Measurements from ENCODE around the gene KSR1.
"Not testable (repeated sequence)": the region's sequence is repeated elsewhere in the genome, so short reads cannot be mapped to it uniquely, and the experiment has no call there.

The KSR1 gene

GRCh38 chr17:27454089-27454488 is 2.2 kb upstream of the KSR1 start:
- no peak for DNase-seq (ENCODE audit: low read depth)

GRCh38 chr17:27455236-27455913 is 873 bp upstream of the KSR1 start:
- no peak for DNase-seq (ENCODE audit: low read depth)

DNA sequence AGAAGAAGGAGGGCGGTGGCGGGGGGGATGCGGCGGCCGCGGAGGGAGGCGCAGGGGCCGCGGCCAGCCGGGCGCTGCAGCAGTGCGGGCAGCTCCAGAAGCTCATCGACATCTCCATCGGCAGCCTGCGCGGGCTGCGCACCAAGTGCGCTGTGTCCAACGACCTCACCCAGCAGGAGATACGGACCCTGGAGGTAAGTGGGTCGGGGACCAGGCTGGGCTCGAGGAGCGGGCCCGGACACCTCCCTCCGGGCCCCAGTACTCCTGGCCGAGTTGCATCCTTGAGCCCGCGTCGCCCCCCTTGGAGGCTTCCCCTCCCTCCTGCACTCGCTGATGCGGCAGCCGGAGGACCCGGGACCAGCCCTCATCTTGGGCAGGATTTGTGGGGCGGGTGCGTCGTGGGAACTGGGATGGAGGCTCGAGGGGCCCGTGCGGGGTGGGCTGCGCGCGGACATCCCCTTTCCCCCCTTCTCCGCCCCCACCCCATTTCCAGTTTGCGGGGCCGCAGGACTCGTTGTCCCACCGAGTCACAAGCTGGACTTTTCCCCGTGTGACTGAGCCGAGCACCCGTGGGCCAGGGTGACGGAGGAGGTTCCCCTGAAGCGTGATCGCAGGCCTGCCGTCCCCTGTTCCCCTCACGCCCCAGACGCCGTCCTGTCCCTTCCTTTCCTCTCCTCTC is 572 bp downstream of the KSR1 start:
- no peak for DNase-seq (ENCODE audit: low read depth)

DNA sequence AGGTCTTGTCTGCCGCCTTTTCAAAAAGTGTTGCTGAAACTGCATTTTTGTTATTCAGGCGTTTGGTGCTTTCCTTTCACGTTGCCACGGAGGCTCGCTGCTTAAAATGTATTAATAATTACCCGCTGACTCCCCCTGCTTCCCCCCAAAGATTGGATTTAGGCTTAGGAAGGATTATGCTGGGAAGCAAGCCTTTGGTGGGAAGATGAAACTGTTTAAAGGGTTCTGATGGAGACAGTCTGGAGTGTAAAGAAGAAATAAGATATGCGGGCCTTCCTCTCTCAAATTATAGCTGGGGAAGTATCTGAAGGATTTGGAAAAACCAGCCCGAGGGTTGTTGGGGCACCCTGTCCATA is 1.1 kb downstream of the KSR1 start:
- no peak for DNase-seq (ENCODE audit: low read depth)

GRCh38 chr17:27457731-27458523 is 1.7 kb downstream of the KSR1 start:
- DNase-seq (ENCODE audit: low read depth) = no peak

DNA sequence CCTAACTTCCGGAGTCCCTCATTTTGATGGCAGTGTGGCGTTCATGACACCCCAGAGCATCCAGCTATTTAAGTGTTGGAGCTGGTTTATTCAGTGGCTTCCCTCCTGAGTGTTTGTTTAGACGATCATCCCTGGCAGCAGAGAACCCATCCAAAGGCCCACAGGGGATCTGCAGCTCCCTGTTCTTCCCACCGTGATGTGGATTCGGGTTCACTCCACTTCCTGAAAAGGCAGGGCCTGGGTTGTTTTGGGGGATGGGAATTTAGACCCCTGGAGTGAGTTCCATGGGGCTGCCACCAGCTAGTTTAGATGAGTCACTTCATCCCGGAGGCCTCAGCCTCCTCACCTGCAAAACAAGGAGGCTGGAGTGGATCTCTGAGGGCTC is 2.3 kb downstream of the KSR1 start:
- DNase-seq (ENCODE audit: low read depth) = no peak

GRCh38 chr17:27459433-27459832 is 3.2 kb downstream of the KSR1 start:
- no peak for DNase-seq (ENCODE audit: low read depth)

GRCh38 chr17:27460196-27460725 is 4.0 kb downstream of the KSR1 start:
- DNase-seq (ENCODE audit: low read depth) = no peak

DNA sequence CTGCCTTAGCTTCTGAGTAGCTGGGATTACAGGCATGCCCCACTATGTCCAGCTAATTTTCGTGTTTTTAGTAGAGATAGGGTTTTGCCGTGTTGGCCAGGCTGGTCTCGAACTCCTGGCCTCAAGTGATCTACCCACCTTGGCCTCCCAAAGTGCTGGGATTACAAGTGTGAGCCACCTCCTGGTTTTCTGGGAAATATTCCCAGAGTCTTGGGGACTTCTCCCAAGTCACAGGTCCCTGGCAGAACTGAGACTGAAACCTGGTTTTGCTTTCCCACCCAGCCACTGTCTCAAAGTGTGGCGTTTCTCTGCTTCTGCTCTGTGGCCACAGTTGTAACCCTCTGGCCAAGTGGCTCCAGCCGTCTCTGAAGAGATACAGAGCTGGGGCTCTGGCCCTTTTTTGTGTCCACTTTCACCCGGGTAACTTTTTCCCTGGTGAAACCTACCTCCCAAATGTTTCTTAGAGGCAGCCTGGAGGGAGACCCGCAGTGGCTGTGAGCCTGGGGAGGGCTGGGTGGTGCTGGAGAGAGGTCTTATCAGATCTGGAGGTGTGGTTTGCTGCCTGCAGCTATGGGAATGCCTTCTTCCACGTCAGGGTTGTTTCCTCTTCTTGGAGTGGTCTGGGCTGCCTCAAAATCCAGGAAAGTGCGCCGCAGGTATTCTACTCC is 5.1 kb downstream of the KSR1 start:
- no peak for DNase-seq (ENCODE audit: low read depth)

DNA sequence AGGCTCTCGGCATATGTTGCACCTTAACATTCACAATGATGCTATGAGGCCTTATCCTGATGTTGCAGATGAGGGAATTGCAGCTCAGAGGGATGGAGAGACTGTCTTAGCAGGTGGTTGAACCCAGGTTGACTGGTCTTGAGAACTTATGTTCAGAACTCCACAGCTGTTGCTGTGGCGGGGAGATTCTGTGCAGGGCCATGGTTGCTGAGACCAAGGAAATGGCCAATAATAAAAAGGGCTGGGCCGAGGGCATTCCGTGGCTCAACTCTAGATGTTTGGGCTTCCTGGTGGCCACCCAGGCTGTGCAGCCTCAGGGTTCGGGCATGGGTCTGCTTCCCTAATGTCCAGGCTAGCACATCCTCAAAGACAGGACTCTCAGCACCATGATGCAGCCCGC is 5.9 kb downstream of the KSR1 start:
- no peak for DNase-seq (ENCODE audit: low read depth)

DNA sequence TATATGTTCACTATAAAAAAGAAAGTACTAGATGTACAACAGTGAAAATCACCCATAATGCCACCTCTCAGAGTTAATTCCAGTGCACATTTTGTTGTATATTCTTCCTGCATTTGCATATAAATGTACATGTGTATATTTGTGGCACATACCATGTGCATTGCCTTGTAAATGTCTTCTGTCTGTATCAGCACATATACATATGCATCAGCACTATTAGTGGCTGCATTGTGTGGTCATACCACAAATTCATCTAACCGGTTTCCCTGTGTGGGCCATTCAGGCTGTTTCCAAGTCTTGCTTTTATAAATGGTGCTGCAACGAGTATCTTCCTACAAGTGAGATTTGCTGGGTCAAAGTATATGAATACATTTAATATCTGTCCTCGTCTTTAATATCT is 6.5 kb downstream of the KSR1 start:
- no peak for DNase-seq (ENCODE audit: low read depth)

DNA sequence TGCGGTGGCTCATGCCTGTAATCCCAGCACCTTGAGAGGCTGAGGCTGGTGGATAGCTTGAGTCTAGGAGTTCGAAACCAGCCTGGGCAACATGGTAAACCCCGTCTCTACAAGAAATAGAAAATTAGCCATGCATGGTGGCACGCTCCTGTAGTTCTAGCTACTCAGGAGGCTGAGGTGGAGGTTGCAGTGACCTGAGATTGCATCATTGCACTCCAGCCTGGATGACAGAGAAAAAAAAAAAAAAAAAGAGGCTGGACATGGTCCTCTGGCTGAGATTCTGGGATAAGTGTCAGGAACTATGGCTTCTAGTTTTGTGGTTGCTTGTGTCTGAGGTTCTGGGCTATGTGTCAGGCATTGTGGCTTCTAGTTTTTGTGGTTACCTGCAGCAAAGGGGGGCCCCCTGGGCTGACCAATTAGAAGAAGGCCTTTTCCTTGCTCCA is 7.0 kb downstream of the KSR1 start:
- no peak for DNase-seq (ENCODE audit: low read depth)

DNA sequence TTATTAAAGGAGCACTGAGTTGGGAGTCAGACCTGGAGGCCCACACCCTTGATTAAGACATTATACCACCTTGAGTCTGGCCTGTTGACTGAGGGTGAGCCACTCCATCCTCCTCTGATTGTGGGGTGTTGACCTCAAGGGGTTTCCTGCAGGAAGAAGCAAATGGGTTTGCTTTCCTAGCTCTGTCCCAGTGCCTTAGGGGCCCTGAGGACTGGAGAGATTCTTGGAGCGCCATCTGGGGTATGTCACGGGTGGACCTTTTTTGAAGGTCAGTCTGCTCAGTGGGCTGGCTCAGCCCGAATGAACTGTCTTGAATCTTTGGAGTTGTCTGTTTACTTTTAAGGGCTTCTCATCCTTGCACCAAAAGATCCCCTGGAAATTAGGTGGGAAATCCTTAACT is 7.8 kb downstream of the KSR1 start:
- DNase-seq (ENCODE audit: low read depth) = not testable (repeated sequence)

DNA sequence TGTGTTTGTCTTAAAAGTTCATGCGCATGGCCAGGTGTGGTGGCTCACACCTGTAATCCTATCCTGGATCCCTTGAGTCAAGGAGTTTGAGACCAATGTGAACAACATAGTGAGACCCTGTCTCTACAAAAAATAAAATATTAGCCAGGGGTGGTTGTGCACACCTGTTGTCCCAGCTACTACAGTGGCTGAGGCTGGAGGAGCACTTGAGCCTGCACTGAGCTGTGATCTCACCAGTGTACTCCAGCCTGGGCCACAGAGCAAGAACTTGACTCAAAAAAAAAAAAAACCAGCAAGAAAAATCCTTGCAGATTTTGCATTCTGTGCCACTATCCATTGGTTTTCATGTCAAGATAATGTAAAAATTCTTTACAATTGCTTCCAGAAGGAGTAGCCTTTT is 8.2 kb downstream of the KSR1 start:
- DNase-seq (ENCODE audit: low read depth) = no peak

DNA sequence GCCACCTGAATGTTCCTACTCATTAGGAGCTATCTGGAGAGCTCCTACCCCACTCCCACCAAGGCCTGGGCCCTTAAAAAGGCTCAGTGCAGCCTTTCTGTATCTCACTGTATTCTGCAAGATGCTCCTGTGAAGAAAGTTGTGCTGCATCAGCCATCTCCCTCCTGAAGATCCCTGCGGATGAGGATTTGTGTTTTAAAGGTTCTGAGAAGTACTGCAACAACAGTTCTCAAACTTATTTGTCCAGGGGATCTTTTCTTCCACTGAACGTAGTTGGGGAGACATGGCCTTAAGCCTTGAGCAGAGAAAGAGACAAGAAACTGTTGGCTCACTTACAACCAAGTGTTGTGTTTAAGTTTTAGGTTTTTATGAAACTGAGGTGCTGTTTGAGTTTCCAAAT is 9.6 kb downstream of the KSR1 start:
- not testable (repeated sequence) for DNase-seq (ENCODE audit: low read depth)

DNA sequence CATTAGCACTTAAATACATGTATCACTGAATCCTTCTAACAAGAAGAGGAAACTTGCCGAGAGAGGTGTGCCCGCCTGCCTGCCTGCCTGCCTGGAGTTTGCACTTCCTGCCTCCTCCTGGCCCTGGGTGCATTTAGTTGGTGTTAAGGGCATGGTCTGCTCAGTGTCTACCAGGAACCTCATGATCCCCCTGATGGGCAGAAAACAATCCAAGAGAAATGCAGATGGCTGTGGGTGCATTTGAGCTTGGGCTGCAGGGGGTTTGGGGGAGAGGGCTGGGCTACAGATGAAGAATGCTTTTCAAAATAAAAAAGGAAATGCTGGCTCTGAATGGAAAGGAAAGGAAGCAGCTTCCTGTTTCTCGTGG is 10.1 kb downstream of the KSR1 start:
- no peak for DNase-seq (ENCODE audit: low read depth)

DNA sequence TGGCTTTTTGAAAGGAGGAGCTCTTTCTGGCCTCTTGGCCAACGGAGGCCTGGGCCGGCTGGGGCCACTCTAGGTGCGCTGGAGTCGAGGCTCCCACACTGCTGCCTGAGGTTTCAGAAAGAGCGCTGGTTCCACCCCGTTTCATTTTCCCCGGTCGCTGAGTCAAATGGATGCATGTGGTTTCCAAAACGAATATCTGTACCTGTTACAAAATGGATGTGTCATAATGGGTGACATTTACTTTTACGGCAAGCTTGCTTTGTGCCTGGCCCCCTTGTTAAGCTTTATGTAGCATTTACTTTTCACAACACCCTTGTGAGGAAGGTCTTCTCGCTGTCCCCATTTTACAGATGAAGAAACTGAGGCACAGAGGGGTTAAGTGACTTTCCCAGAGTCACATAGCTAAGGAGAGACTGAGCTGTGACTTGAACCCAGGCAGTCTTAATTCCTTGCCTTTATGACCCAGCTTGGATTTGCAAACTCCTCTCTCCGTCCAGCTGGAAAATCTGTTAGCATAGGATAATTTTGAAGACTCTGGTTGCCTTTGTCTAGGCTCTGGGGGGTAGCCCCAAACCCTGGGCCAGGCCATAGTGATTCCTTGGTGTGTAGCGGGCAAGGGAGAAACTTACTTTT is 10.6 kb downstream of the KSR1 start:
- no peak for DNase-seq (ENCODE audit: low read depth)

DNA sequence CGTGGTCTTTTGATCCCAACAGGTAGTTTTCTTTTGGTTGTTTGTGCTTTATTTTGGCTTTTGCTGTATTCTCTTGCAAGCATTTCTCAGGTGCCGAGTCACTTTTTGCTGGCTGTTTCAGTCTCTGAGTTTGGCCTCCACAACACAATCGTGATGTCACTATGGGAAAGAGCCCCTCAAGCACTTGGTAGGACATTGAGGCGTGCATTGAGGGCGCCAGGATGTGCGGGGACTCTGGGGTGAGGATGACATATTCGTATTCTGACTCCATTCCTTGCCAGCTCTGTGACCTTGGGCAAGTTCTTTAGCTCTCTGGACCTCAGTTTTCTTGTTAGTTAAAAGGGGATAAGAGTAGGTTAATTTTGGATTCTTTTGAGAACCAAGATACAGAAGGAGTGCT is 13.0 kb downstream of the KSR1 start:
- DNase-seq (ENCODE audit: low read depth) = no peak

- DNase-seq (ENCODE audit: low read depth) = no peak
Observed at GRCh38 chr17:27471321-27472269, 15.3 kb downstream of the KSR1 start.

- no peak for DNase-seq (ENCODE audit: low read depth)
Observed at GRCh38 chr17:27473190-27473747, 17.0 kb downstream of the KSR1 start.
